HCT116 (cell line): ENCODE data around the gene SOCS3. TPM values are rescaled to one million over a fixed set of nuclear protein-coding genes. Genes with fewer than 3 reads are reported as not detected.

Source experiments
- ATAC-seq: fragments of 200-7000 bp; cut with Tn5 transposase; 2 replicates; pipeline ENCODE4 v1.9.1; 2020; ENCODE audit warnings: mild to moderate bottlenecking, moderate library complexity
- BruUV-seq: library from RNA; stranded (reverse); fragments of 400-500 nt; replicated peaks from 2 replicates; lab custom pipeline; 2021; lab: Mats Ljungman, UMichigan
- CTCF ChIA-PET: fragments of 300-600 bp; sonication (Branson Sonifier 250); formaldehyde crosslinking; loops from one replicate; lab custom pipeline; 2021; ENCODE audit warnings: antibody characterized with exemption; lab: Charles Lee
- POLR2A ChIA-PET: fragments of 300-600, 350-600 bp; sonication (Branson Sonifier 250); formaldehyde crosslinking; loops from one replicate; lab custom pipeline; 2021; ENCODE audit warnings: antibody characterized with exemption; lab: Charles Lee
- RAD21 ChIA-PET, 2 experiments: fragments of 300-600 bp; sonication (Branson Sonifier 250); formaldehyde crosslinking; loops; one replicate each; lab custom pipeline; 2023; ENCODE audit warnings: low total read pairs in 2 of 2; ENCODE audit not compliant: uncharacterized antibody in 2 of 2, unreplicated experiment in 2 of 2, low non-redundant PET in 1 of 2; lab: Charles Lee
- DNase-seq: peaks from one replicate; pipeline ENCODE4 v3.0.0-alpha.2; 2010; ENCODE audit warnings: low read depth, low spot score
- H2AFZ ChIP-seq: fragments of 200-600 bp; shearing (Covaris generic), sonication (generic); 2 replicates; pipeline ENCODE4 v1.6.1; 2017; ENCODE audit warnings: low read depth, mixed run types, mixed read lengths, antibody characterized with exemption, low read length; ENCODE audit not compliant: poor library complexity, severe bottlenecking
- H3K27ac ChIP-seq: 2 replicates; pipeline ENCODE4 v1.5.1; 2012; ENCODE audit warnings: low read depth, low read length
- H3K27me3 ChIP-seq: fragments of 200-600 bp; sonication (generic); 2 replicates; pipeline ENCODE4 v1.6.1; 2016; ENCODE audit warnings: mixed run types, low read length, mixed read lengths; ENCODE audit not compliant: insufficient read depth
- H3K36me3 ChIP-seq, 2 experiments: fragments of 200-500 bp in 1 of 2; fragments of 200-600 bp in 1 of 2; sonication (Bioruptor generic) in 1 of 2; sonication (generic) in 1 of 2; 2 replicates each; pipeline versions ENCODE4 v1.5.1 to v1.6.1; 2014 to 2016; ENCODE audit warnings: low read length in 2 of 2, inconsistent platforms in 1 of 2, mixed read lengths in 1 of 2, mixed run types in 1 of 2; ENCODE audit not compliant: insufficient read depth in 2 of 2, control insufficient read depth in 1 of 2
- H3K4me1 ChIP-seq, 2 experiments: fragments of 200-600 bp in 1 of 2; sonication (generic) in 1 of 2; 2 replicates each; pipeline versions ENCODE4 v1.5.1 to v1.6.1; 2012 to 2017; ENCODE audit warnings: low read length in 2 of 2, inconsistent platforms in 1 of 2, mild to moderate bottlenecking in 1 of 2, mixed read lengths in 1 of 2, mixed run types in 1 of 2, moderate library complexity in 1 of 2; ENCODE audit not compliant: insufficient read depth in 2 of 2, control insufficient read depth in 1 of 2
- H3K4me2 ChIP-seq: fragments of 200-600 bp; sonication (generic); 2 replicates; pipeline ENCODE4 v1.6.1; 2017; ENCODE audit warnings: mixed run types, low read length, mixed read lengths
- H3K4me3 ChIP-seq, 2 experiments: fragments of 200-600 bp in 1 of 2; sonication (generic) in 1 of 2; replicated peaks in 1 of 2; 2 replicates each; pipeline ENCODE4 v1.5.1; 2011 to 2016; ENCODE audit warnings: low read length in 2 of 2, control low read depth in 1 of 2, low read depth in 1 of 2, mild to moderate bottlenecking in 1 of 2, mixed read lengths in 1 of 2, mixed run types in 1 of 2
- H3K79me2 ChIP-seq: fragments of 200-600 bp; sonication (generic); 2 replicates; pipeline ENCODE4 v1.6.1; 2017; ENCODE audit warnings: mild to moderate bottlenecking, mixed run types, low read length, moderate library complexity, mixed read lengths; ENCODE audit not compliant: insufficient read depth
- H3K9ac ChIP-seq: fragments of 200-600 bp; sonication (generic); 2 replicates; pipeline ENCODE4 v1.6.1; 2016; ENCODE audit warnings: low read length, mixed read lengths
- H3K9me2 ChIP-seq: fragments of 200-600 bp; sonication (generic), shearing (Covaris generic); 2 replicates; pipeline ENCODE4 v1.6.1; 2017; ENCODE audit warnings: mixed run types, mild to moderate bottlenecking, moderate library complexity; ENCODE audit not compliant: insufficient read depth
- H3K9me3 ChIP-seq, 2 experiments: fragments of 200-500 bp in 1 of 2; fragments of 200-600 bp in 1 of 2; sonication (Bioruptor generic) in 1 of 2; sonication (generic) in 1 of 2; 2 replicates each; pipeline ENCODE4 v1.6.1; 2014 to 2017; ENCODE audit warnings: low read length in 2 of 2, mixed read lengths in 2 of 2, inconsistent platforms in 1 of 2, low read depth in 1 of 2, mild to moderate bottlenecking in 1 of 2, mixed run types in 1 of 2, moderate library complexity in 1 of 2; ENCODE audit not compliant: control insufficient read depth in 1 of 2, insufficient read depth in 1 of 2
- H4K20me1 ChIP-seq: fragments of 200-600 bp; sonication (generic), shearing (Covaris generic); 2 replicates; pipeline ENCODE4 v1.6.1; 2017; ENCODE audit warnings: mixed run types, mild to moderate bottlenecking, moderate library complexity; ENCODE audit not compliant: insufficient read depth
- CEBPB ChIP-seq: IDR thresholded peaks from 2 replicates; pipeline ENCODE4 v1.6.1; 2012; ENCODE audit warnings: low read depth
- ELF1 ChIP-seq: IDR thresholded peaks from 2 replicates; pipeline ENCODE4 v1.6.1; 2012; ENCODE audit warnings: low read depth, borderline replicate concordance
- EZH2 ChIP-seq: fragments of 200-600 bp; sonication (generic); IDR thresholded peaks from 2 replicates; pipeline ENCODE4 v1.6.1; 2017; ENCODE audit warnings: antibody characterized with exemption, mixed run types
- FOSL1 ChIP-seq: IDR thresholded peaks from 2 replicates; pipeline ENCODE4 v1.6.1; 2012; ENCODE audit warnings: low read depth
- JUND ChIP-seq: IDR thresholded peaks from 2 replicates; pipeline ENCODE4 v1.6.1; 2012
- POLR2A ChIP-seq: IDR thresholded peaks from 2 replicates; pipeline ENCODE4 v1.7.0; 2011; ENCODE audit warnings: borderline replicate concordance; ENCODE audit not compliant: insufficient read depth, insufficient read length; ENCODE audit errors: extremely low read depth
- POLR2AphosphoS5 ChIP-seq: IDR thresholded peaks from 2 replicates; pipeline ENCODE4 v1.6.1; 2011; ENCODE audit warnings: mild to moderate bottlenecking, low read depth, low read length, moderate library complexity
- RAD21 ChIP-seq: IDR thresholded peaks from 2 replicates; pipeline ENCODE4 v1.6.1; 2012; ENCODE audit warnings: low read depth, mild to moderate bottlenecking
- SIN3A ChIP-seq: IDR thresholded peaks from 2 replicates; pipeline ENCODE4 v1.6.1; 2012; ENCODE audit warnings: low read depth
- SP1 ChIP-seq: IDR thresholded peaks from 2 replicates; pipeline ENCODE4 v1.6.1; 2012; ENCODE audit warnings: low read depth
- TCF7L2 ChIP-seq: IDR thresholded peaks from 2 replicates; pipeline ENCODE4 v1.7.0; 2011; ENCODE audit warnings: borderline replicate concordance, inconsistent platforms; ENCODE audit not compliant: insufficient read depth, insufficient read length; ENCODE audit errors: extremely low read depth
- YY1 ChIP-seq: IDR thresholded peaks from 2 replicates; pipeline ENCODE4 v1.6.1; 2011; ENCODE audit warnings: low read length, low read depth, moderate library complexity, mild to moderate bottlenecking; ENCODE audit not compliant: insufficient replicate concordance; ENCODE audit errors: extremely low read depth
- ZFX ChIP-seq: fragments of 450-650 bp; IDR thresholded peaks from 2 replicates; pipeline ENCODE4 v1.6.1; 2017
- intact Hi-C: fragments of 100-400 bp; cut with micrococcal nuclease; formaldehyde crosslinking; loops from 2 replicates; pipeline ENCODE4 v1.10.0; 2022
- total RNA-seq: library from RNA; stranded (reverse); gene quantifications from one replicate; pipeline ENCODE4 v1.2.1, GENCODE V29; 2021; ENCODE audit not compliant: unreplicated experiment
- TF ChIP-seq, protein P1 (sequence below), 3 experiments: fragments of 200-600 bp in 1 of 3; sonication (generic) in 1 of 3; IDR thresholded peaks in 2 of 3; conservative IDR thresholded peaks in 1 of 3; 2 replicates each; pipeline ENCODE4 v1.5.1; 2012 to 2017; ENCODE audit warnings: low read depth in 2 of 3, low read length in 2 of 3, antibody characterized with exemption in 1 of 3, borderline replicate concordance in 1 of 3, control low read depth in 1 of 3, mild to moderate bottlenecking in 1 of 3, mixed read lengths in 1 of 3, mixed run types in 1 of 3, moderate library complexity in 1 of 3; ENCODE audit not compliant: insufficient read depth in 1 of 3
- TF ChIP-seq, protein P2 (sequence below): IDR thresholded peaks from 2 replicates; pipeline ENCODE4 v1.6.1; 2012
- TF ChIP-seq, protein P3 (sequence below): IDR thresholded peaks from 2 replicates; pipeline ENCODE4 v1.6.1; 2011; ENCODE audit warnings: mild to moderate bottlenecking, low read length, moderate library complexity; ENCODE audit not compliant: insufficient replicate concordance; ENCODE audit errors: extremely low read depth
- TF ChIP-seq, protein P4 (sequence below): IDR thresholded peaks from 2 replicates; pipeline ENCODE4 v1.6.1; 2012; ENCODE audit warnings: low read depth

The SOCS3 gene
- total RNA-seq, 1 experiment from 2014 or later, result 26.7 TPM

DNA sequence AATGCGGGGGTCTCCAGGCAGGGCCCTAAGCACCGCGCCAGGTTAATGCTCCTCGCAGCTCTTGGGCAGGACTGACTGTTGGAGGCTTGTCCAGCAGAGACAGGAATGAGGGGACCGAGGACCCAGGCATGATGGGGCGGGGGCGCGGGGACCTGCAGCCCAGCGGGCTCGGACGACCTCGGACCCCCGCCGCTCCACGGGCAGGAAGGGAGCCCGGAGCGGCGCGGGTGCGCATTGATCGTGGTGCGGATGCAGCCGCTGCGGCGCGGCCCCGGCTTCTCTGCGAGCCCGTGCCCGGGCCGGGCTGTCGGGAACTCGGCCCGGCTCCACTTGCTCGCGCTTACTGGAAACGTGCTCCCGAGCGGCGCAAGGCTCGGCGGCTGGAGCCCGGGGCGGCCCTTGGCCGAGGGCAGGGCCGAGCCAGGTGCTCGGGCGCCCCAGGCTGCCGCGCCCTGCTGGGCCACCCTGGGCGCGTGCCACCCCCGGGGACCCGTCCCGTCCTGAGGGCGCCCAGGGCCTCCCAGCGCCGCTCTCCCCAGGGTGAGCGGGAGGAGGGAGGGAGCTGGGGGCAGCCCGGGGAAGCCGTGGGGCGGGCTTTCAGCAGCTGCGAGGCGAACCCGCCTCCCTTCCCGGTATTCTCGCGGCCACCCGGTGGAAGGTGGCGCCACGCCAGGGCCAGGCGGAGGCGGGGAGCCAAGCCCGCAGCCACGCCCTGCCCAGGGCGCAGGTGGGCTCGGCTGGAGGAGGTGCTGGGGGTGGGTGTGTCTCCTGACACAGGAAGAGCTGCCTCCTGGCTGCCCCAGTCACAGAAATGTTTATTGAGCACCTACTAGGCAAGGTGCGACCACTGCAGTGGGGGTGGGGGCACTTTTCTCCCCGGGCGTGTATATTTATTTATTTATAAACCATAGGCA lies 45.9 kb downstream of the SOCS3 start:
- Histone ChIP-seq H3K4me1 (peaks cover 52 to 83% of the 10 kb centered on the region in 2 experiments), H3K36me3 (no peaks in the 10 kb centered on the region), H3K79me2 (no peaks in the 10 kb centered on the region), H2AFZ (no peak overlapping the region), H3K9me2 (no peaks in the 10 kb centered on the region), H3K27ac (peak overlapping the region; percentile 99), H3K4me3 (peak overlapping the region; percentile 32 to 57), H3K4me2 (peak overlapping the region; percentile 88), H3K9me3 (no peaks in the 10 kb centered on the region), H4K20me1 (no peaks in the 10 kb centered on the region), H3K27me3 (no peaks in the 10 kb centered on the region), H3K9ac (peak overlapping the region; percentile 77)
- peak; percentile 74 for ATAC-seq
- no TSS peak for BruUV-seq
- ChIA-PET RAD21 (interaction anchor here (0.6 to 1.4 kb wide), 4 partner anchors 46 to 660 kb away, joined by 3 to 9 read pairs (median 4); partner anchors contain the start of gene SOCS3 (in 1 of the 2)), CTCF (interaction anchor here (0.8 to 3.4 kb wide), 12 partner anchors 9 to 229 kb away, joined by 3 to 15 read pairs (median 6); partner anchors contain the start of gene SOCS3), POLR2A (interaction anchor here (0.5 to 3.9 kb wide), 16 partner anchors 9 to 157 kb away, joined by 3 to 21 read pairs (median 4); partner anchors contain the start of gene SOCS3)
- intact Hi-C loops, result loop anchor here (1.0 to 2.0 kb wide), 3 partner anchors 25 to 47 kb away; partner anchors contain the start of gene SOCS3
- DNase-seq, result peak; percentile 92
- no peak for TF ChIP-seq TCF7L2
- no peak for TF ChIP-seq CEBPB
- TF ChIP-seq ZFX, result peak; percentile 96
- TF ChIP-seq YY1, result peak; percentile 36
- no peak for TF ChIP-seq ELF1
- no peak for TF ChIP-seq RAD21
- peak; percentile 93 for TF ChIP-seq POLR2A
- TF ChIP-seq, protein P1, sequence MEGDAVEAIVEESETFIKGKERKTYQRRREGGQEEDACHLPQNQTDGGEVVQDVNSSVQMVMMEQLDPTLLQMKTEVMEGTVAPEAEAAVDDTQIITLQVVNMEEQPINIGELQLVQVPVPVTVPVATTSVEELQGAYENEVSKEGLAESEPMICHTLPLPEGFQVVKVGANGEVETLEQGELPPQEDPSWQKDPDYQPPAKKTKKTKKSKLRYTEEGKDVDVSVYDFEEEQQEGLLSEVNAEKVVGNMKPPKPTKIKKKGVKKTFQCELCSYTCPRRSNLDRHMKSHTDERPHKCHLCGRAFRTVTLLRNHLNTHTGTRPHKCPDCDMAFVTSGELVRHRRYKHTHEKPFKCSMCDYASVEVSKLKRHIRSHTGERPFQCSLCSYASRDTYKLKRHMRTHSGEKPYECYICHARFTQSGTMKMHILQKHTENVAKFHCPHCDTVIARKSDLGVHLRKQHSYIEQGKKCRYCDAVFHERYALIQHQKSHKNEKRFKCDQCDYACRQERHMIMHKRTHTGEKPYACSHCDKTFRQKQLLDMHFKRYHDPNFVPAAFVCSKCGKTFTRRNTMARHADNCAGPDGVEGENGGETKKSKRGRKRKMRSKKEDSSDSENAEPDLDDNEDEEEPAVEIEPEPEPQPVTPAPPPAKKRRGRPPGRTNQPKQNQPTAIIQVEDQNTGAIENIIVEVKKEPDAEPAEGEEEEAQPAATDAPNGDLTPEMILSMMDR (IDR thresholded peaks at IDR 0.05 in 2 of 3, conservative IDR thresholded peaks at IDR 0.05 in 1 of 3; ENCODE audit: borderline replicate concordance in 1 of 3, insufficient read depth in 1 of 3, low read depth in 2 of 3, low read length in 2 of 3), result no peak
- no peak; the same call in 1 of the 2 replicates for TF ChIP-seq JUND
- TF ChIP-seq, protein P2, sequence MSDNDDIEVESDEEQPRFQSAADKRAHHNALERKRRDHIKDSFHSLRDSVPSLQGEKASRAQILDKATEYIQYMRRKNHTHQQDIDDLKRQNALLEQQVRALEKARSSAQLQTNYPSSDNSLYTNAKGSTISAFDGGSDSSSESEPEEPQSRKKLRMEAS, result peak; percentile 91
- TF ChIP-seq, protein P3, sequence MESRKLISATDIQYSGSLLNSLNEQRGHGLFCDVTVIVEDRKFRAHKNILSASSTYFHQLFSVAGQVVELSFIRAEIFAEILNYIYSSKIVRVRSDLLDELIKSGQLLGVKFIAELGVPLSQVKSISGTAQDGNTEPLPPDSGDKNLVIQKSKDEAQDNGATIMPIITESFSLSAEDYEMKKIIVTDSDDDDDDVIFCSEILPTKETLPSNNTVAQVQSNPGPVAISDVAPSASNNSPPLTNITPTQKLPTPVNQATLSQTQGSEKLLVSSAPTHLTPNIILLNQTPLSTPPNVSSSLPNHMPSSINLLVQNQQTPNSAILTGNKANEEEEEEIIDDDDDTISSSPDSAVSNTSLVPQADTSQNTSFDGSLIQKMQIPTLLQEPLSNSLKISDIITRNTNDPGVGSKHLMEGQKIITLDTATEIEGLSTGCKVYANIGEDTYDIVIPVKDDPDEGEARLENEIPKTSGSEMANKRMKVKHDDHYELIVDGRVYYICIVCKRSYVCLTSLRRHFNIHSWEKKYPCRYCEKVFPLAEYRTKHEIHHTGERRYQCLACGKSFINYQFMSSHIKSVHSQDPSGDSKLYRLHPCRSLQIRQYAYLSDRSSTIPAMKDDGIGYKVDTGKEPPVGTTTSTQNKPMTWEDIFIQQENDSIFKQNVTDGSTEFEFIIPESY, result peak; percentile 84
- TF ChIP-seq POLR2AphosphoS5, result peak; percentile 88
- TF ChIP-seq, protein P4, sequence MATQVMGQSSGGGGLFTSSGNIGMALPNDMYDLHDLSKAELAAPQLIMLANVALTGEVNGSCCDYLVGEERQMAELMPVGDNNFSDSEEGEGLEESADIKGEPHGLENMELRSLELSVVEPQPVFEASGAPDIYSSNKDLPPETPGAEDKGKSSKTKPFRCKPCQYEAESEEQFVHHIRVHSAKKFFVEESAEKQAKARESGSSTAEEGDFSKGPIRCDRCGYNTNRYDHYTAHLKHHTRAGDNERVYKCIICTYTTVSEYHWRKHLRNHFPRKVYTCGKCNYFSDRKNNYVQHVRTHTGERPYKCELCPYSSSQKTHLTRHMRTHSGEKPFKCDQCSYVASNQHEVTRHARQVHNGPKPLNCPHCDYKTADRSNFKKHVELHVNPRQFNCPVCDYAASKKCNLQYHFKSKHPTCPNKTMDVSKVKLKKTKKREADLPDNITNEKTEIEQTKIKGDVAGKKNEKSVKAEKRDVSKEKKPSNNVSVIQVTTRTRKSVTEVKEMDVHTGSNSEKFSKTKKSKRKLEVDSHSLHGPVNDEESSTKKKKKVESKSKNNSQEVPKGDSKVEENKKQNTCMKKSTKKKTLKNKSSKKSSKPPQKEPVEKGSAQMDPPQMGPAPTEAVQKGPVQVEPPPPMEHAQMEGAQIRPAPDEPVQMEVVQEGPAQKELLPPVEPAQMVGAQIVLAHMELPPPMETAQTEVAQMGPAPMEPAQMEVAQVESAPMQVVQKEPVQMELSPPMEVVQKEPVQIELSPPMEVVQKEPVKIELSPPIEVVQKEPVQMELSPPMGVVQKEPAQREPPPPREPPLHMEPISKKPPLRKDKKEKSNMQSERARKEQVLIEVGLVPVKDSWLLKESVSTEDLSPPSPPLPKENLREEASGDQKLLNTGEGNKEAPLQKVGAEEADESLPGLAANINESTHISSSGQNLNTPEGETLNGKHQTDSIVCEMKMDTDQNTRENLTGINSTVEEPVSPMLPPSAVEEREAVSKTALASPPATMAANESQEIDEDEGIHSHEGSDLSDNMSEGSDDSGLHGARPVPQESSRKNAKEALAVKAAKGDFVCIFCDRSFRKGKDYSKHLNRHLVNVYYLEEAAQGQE, result no peak
- TF ChIP-seq FOSL1, result no peak
- no peak for TF ChIP-seq EZH2
- peak; percentile 92 for TF ChIP-seq SIN3A
- peak; percentile 86 for TF ChIP-seq SP1
